HepG2 (cell line): ENCODE data around the gene LGI4. TPM values are rescaled to one million over a fixed set of nuclear protein-coding genes. Genes with fewer than 3 reads are reported as not detected.

Experiments
- ATAC-seq: fragments of 200-7000 bp; cut with Tn5 transposase; 3 replicates; pipeline ENCODE4 v1.9.1; 2020; ENCODE audit warnings: mild to moderate bottlenecking, moderate library complexity
- BruUV-seq: library from RNA; stranded (reverse); fragments of 400-500 nt; replicated peaks from 2 replicates; lab custom pipeline; 2021; lab: Mats Ljungman, UMichigan
- CTCF ChIA-PET: fragments of 300-600 bp; formaldehyde crosslinking; extraction: SDS; loops from one replicate; lab custom pipeline; 2021; ENCODE audit warnings: low total read pairs, inconsistent platforms, low intra/inter-chr PET ratio; lab: Yijun Ruan, JAX
- POLR2A ChIA-PET: fragments of 350-600 bp; sonication (Branson Sonifier 250); formaldehyde crosslinking; loops from one replicate; lab custom pipeline; 2020; ENCODE audit warnings: antibody characterized with exemption, inconsistent platforms; lab: Yijun Ruan, JAX
- DNase-seq: peaks from one replicate; pipeline ENCODE4 v3.0.0-alpha.2; 2015; ENCODE audit warnings: low spot score
- FAIRE-seq: peaks from 3 replicates; lab custom pipeline; 2011; peaks lifted over from hg19 to GRCh38; lab: Jason Lieb, UNC
- H2AFZ ChIP-seq: one replicate; pipeline ENCODE4 v1.6.1; 2011; ENCODE audit warnings: low read length, inconsistent platforms
- H3K27ac ChIP-seq: fragments of 300-600 bp; 3 replicates; pipeline ENCODE4 v1.8.0; 2011; ENCODE audit warnings: mixed run types, mild to moderate bottlenecking, mixed read lengths, low read length, inconsistent platforms; ENCODE audit not compliant: insufficient read depth; ENCODE audit errors: extremely low read length
- H3K27me3 ChIP-seq, 2 experiments: fragments of 200-600 bp in 1 of 2; 2 replicates in 1 of 2; 3 replicates in 1 of 2; pipeline versions ENCODE4 v1.6.0 to v1.8.0; 2011; ENCODE audit warnings: low read length in 2 of 2, mild to moderate bottlenecking in 2 of 2, moderate library complexity in 2 of 2, inconsistent platforms in 1 of 2; ENCODE audit not compliant: insufficient read depth in 2 of 2, control insufficient read depth in 1 of 2
- H3K36me3 ChIP-seq, 2 experiments: fragments of 200-600 bp in 1 of 2; replicated peaks in 1 of 2; 2 replicates in 1 of 2; 3 replicates in 1 of 2; pipeline versions ENCODE4 v1.5.1 to v1.8.0; 2011; ENCODE audit warnings: low read length in 2 of 2, inconsistent platforms in 1 of 2; ENCODE audit not compliant: insufficient read depth in 2 of 2, control insufficient read depth in 1 of 2
- H3K4me1 ChIP-seq: 2 replicates; pipeline ENCODE4 v1.5.1; 2012; ENCODE audit warnings: low read length, inconsistent platforms; ENCODE audit not compliant: insufficient read depth
- H3K4me2 ChIP-seq: 2 replicates; pipeline ENCODE4 v1.6.0; 2011; ENCODE audit warnings: low read depth, low read length, inconsistent platforms
- H3K4me3 ChIP-seq, 3 experiments: fragments of 200-600 bp in 1 of 3; sonication (generic), shearing (Covaris generic) in 1 of 3; replicated peaks in 1 of 3; 2 replicates each; pipeline ENCODE4 v1.5.1; 2011 to 2016; ENCODE audit warnings: low read length in 3 of 3, inconsistent platforms in 2 of 3, low read depth in 2 of 3, mild to moderate bottlenecking in 2 of 3, control low read depth in 1 of 3, mixed read lengths in 1 of 3; ENCODE audit not compliant: insufficient read depth in 1 of 3
- H3K79me2 ChIP-seq: one replicate; pipeline ENCODE4 v1.6.1; 2011; ENCODE audit warnings: low read length, inconsistent platforms; ENCODE audit not compliant: insufficient read depth
- H3K9ac ChIP-seq: 2 replicates; pipeline ENCODE4 v1.6.0; 2011; ENCODE audit warnings: mild to moderate bottlenecking, low read depth, low read length, inconsistent platforms; ENCODE audit not compliant: insufficient read depth
- H3K9me3 ChIP-seq: 2 replicates; pipeline ENCODE4 v1.5.1; 2012; ENCODE audit warnings: mild to moderate bottlenecking, low read length
- H4K20me1 ChIP-seq: 2 replicates; pipeline ENCODE4 v1.6.0; 2011; ENCODE audit warnings: inconsistent platforms, mild to moderate bottlenecking, low read length, moderate library complexity; ENCODE audit not compliant: insufficient read depth
- HES4 ChIP-seq: sonication (generic); formaldehyde crosslinking; IDR thresholded peaks from 2 replicates; pipeline ENCODE4 v1.9.0; 2021; ENCODE audit warnings: mild to moderate bottlenecking, missing genetic modification reagents, borderline replicate concordance
- RARG ChIP-seq: sonication (generic); formaldehyde crosslinking; IDR thresholded peaks from 2 replicates; pipeline ENCODE4 v1.4.0; 2020; ENCODE audit warnings: low read depth, mild to moderate bottlenecking, missing genetic modification reagents
- REL ChIP-seq: sonication (generic); formaldehyde crosslinking; conservative IDR thresholded peaks from 2 replicates; pipeline ENCODE4 v1.8.0; 2022; ENCODE audit warnings: mild to moderate bottlenecking, missing genetic modification reagents, moderate library complexity
- SIX4 ChIP-seq: sonication (generic); formaldehyde crosslinking; IDR thresholded peaks from 2 replicates; pipeline ENCODE4 v1.4.0; 2020; ENCODE audit warnings: missing genetic modification reagents
- SPEN ChIP-seq: sonication (generic); formaldehyde crosslinking; IDR thresholded peaks from 2 replicates; pipeline ENCODE4 v1.5.1; 2020; ENCODE audit warnings: low read depth, mild to moderate bottlenecking, missing genetic modification reagents
- ZBTB21 ChIP-seq: sonication (generic); formaldehyde crosslinking; IDR thresholded peaks from 2 replicates; pipeline ENCODE4 v1.4.0; 2020; ENCODE audit warnings: missing genetic modification reagents
- ZNF276 ChIP-seq: sonication (generic); formaldehyde crosslinking; IDR thresholded peaks from 2 replicates; pipeline ENCODE4 v1.4.0; 2020; ENCODE audit warnings: mild to moderate bottlenecking, low read depth, missing genetic modification reagents
- ZNF510 ChIP-seq: sonication (generic); formaldehyde crosslinking; IDR thresholded peaks from 2 replicates; pipeline ENCODE4 v1.4.0; 2020; ENCODE audit warnings: low read depth, mild to moderate bottlenecking, missing genetic modification reagents
- ZNF547 ChIP-seq: sonication (generic); formaldehyde crosslinking; IDR thresholded peaks from 2 replicates; pipeline ENCODE4 v1.5.1; 2020; ENCODE audit warnings: mild to moderate bottlenecking, missing genetic modification reagents
- ZNF580 ChIP-seq: IDR thresholded peaks from 2 replicates; pipeline ENCODE4 v1.6.1; 2016; ENCODE audit warnings: low read depth, borderline replicate concordance
- ZNF687 ChIP-seq: sonication (generic); formaldehyde crosslinking; IDR thresholded peaks from 2 replicates; pipeline ENCODE4 v1.5.1; 2020; ENCODE audit warnings: mild to moderate bottlenecking, missing genetic modification reagents, moderate library complexity
- ZNF720 ChIP-seq: sonication (generic); formaldehyde crosslinking; IDR thresholded peaks from 2 replicates; pipeline ENCODE4 v1.4.0; 2020; ENCODE audit warnings: missing genetic modification reagents
- ZNF746 ChIP-seq: sonication (generic); formaldehyde crosslinking; IDR thresholded peaks from 2 replicates; pipeline ENCODE4 v1.8.0; 2022; ENCODE audit warnings: mild to moderate bottlenecking, missing genetic modification reagents
- WGBS: methylation state at CpG from one replicate; pipeline ENCODE4 v1.1.6; 2017; ENCODE audit warnings: low lambda C conversion rate; 5-methylcytosine and 5-hydroxymethylcytosine counted together
- in situ Hi-C: cut with HindIII; loops from 2 replicates; pipeline ENCODE4 v1.10.0; 2017; ENCODE audit warnings: low pct_unique_long_range_greater_than_20kb; ENCODE audit not compliant: extremely low pct_ligation_motif_present
- intact Hi-C: fragments of 100-400 bp; cut with micrococcal nuclease; formaldehyde crosslinking; loops from one replicate; pipeline ENCODE4 v1.10.0; 2022; ENCODE audit not compliant: unreplicated experiment
- polyA plus RNA-seq, 8 experiments: library from polyadenylated mRNA; depleted of rRNA in 3 of 8; stranded (reverse) in 7 of 8; unstranded in 1 of 8; fragments of >200 nt; fragmentation: Illumina TruSeq in 4 of 8; extraction: Trizol in 4 of 8; gene quantifications; 2 replicates each; pipeline versions ENCODE4 v1.2.1 to v1.2.3, GENCODE V29; 2011 to 2016; ENCODE audit warnings: low read depth in 4 of 8, missing spikeins in 1 of 8, mixed read lengths in 1 of 8; ENCODE audit not compliant: insufficient read depth in 1 of 8
- total RNA-seq, 5 experiments: library from RNA; depleted of rRNA; stranded (reverse); fragments of >200 nt; fragmentation: Illumina TruSeq; extraction: Trizol; gene quantifications; 2 replicates each; pipeline ENCODE4 v1.2.3, GENCODE V29; 2016; ENCODE audit warnings: low read depth in 1 of 5

The LGI4 gene
- total and polyA plus RNA-seq, 2 of the 13 experiments (the other 11 are each of a cell fraction or from before 2014, with no cell fraction given), result 2.8 TPM; not detected in 1

- no peak for TF ChIP-seq HES4 (CRISPR knock-in tag)
- TF ChIP-seq ZNF580 (CRISPR knock-in tag), result peak; percentile 56; the same call in 1 of the 2 replicates
- TF ChIP-seq RARG (CRISPR knock-in tag), result no peak
- no peak for TF ChIP-seq ZNF720 (CRISPR knock-in tag)
- TF ChIP-seq ZNF746 (CRISPR knock-in tag), result no peak
- TF ChIP-seq ZNF510, result no peak
- TF ChIP-seq ZBTB21 (CRISPR knock-in tag), result no peak
- 0 out of 2 replicates have a peak, but pooled peaks have one; percentile 35 for TF ChIP-seq REL (CRISPR knock-in tag)
- TF ChIP-seq SPEN, result peak; percentile 54; the same call in 1 of the 2 replicates
- TF ChIP-seq SIX4 (CRISPR knock-in tag), result no peak
Observed at GRCh38 chr19:35135389-35135909, 590 bp upstream of the LGI4 start (continued).

GRCh38 chr19:35133826-35134225 is 1.0 kb downstream of the LGI4 start:
- ATAC-seq (no peak), FAIRE-seq (no peak), DNase-seq (no peak)
- in situ Hi-C loops (no loop called here), intact Hi-C loops (no loop called here)
- no peak overlapping the region for H3K4me3 ChIP-seq
- H3K79me2 ChIP-seq, result no peaks in the 10 kb centered on the region
- H3K36me3 ChIP-seq, result no peaks in the 10 kb centered on the region
- no peaks in the 10 kb centered on the region for H3K27me3 ChIP-seq
- no peak for TF ChIP-seq ZNF580 (CRISPR knock-in tag)
- TF ChIP-seq ZNF687 (CRISPR knock-in tag), result peak; percentile 32
- TF ChIP-seq ZNF276 (CRISPR knock-in tag), result no peak
- no peak for TF ChIP-seq ZNF547 (CRISPR knock-in tag)
- H3K4me1 ChIP-seq, result peaks cover 88% of the 10 kb centered on the region
- ChIA-PET POLR2A (no interaction called here), CTCF (no interaction called here)
- no peaks in the 10 kb centered on the region for H3K9me3 ChIP-seq
- no peaks in the 10 kb centered on the region for H4K20me1 ChIP-seq
- no CpG with 5 or more reads among the region's 11 CpGs for WGBS
- no peak overlapping the region for H3K27ac ChIP-seq
- no peak overlapping the region for H3K4me2 ChIP-seq
- no TSS peak for BruUV-seq
- H3K9ac ChIP-seq, result no peak overlapping the region
- H2AFZ ChIP-seq, result no peak overlapping the region
